Activated CD4-positive, alpha-beta T cell treated with anti-CD3 and anti-CD28 coated beads for 1 hour (primary cell): ENCODE measurements around the gene ARSB.
"Not testable (repeated sequence)": the region's sequence is repeated elsewhere in the genome, so short reads cannot be mapped to it uniquely, and the experiment has no call there.

Source experiments
- DNase-seq: peaks from one replicate; pipeline ENCODE4 v3.0.0-alpha.2; 2020

ARSB gene

GRCh38 chr5:78929833-78930232, 55.3 kb downstream of the ARSB start:
- no peak for DNase-seq

- no peak for DNase-seq
Measured at GRCh38 chr5:78927657-78928282, 57.3 kb downstream of the ARSB start.

- DNase-seq: no peak
Measured at GRCh38 chr5:78926252-78926651, 58.9 kb downstream of the ARSB start.

GRCh38 chr5:78925129-78925876, 59.8 kb downstream of the ARSB start:
- no peak for DNase-seq

- no peak for DNase-seq
Measured at GRCh38 chr5:78923622-78923970, 61.5 kb downstream of the ARSB start.

GRCh38 chr5:78922879-78923621, 62.1 kb downstream of the ARSB start:
- DNase-seq: no peak

GRCh38 chr5:78920604-78921003, 64.5 kb downstream of the ARSB start:
- no peak for DNase-seq

- DNase-seq: no peak
Measured at GRCh38 chr5:78919796-78920195, 65.3 kb downstream of the ARSB start.

- DNase-seq: no peak
Measured at GRCh38 chr5:78916044-78916443, 69.1 kb downstream of the ARSB start.

GRCh38 chr5:78915170-78915569, 69.9 kb downstream of the ARSB start:
- DNase-seq: no peak

- DNase-seq: no peak
Measured at GRCh38 chr5:78912811-78913210, 72.3 kb downstream of the ARSB start.

GRCh38 chr5:78912085-78912771, 72.9 kb downstream of the ARSB start:
- DNase-seq: no peak

GRCh38 chr5:78909224-78909983, 75.7 kb downstream of the ARSB start:
- not testable (repeated sequence) for DNase-seq

GRCh38 chr5:78908173-78909061, 76.7 kb downstream of the ARSB start:
- DNase-seq: no peak

- no peak for DNase-seq
Measured at GRCh38 chr5:78907255-78907891, 77.7 kb downstream of the ARSB start.

GRCh38 chr5:78905084-78905938, 79.8 kb downstream of the ARSB start:
- DNase-seq: no peak

- DNase-seq: no peak
Measured at GRCh38 chr5:78903861-78904260, 81.2 kb downstream of the ARSB start.

- DNase-seq: no peak
Measured at GRCh38 chr5:78903353-78903752, 81.8 kb downstream of the ARSB start.

- no peak for DNase-seq
Measured at GRCh38 chr5:78899922-78900362, 85.2 kb downstream of the ARSB start.

- no peak for DNase-seq
Measured at GRCh38 chr5:78896132-78896531, 89.0 kb downstream of the ARSB start.
